K562 (cell line): ENCODE measurements around the gene PHF14. TPM values are rescaled to one million over a fixed set of nuclear protein-coding genes. Genes with fewer than 3 reads are reported as not detected.
A peak's percentile ranks its signal among the peaks of the same experiment; 100 is the strongest.

Experiments
- ATF6 ChIP-seq: sonication (generic); formaldehyde crosslinking; IDR thresholded peaks from 2 replicates; pipeline ENCODE4 v1.4.0; 2020; ENCODE audit warnings: mild to moderate bottlenecking, missing genetic modification reagents
- ATF7 ChIP-seq: fragments of 450-650 bp; IDR thresholded peaks from 2 replicates; pipeline ENCODE4 v1.7.1; 2014; ENCODE audit warnings: mild to moderate bottlenecking, moderate library complexity
- CEBPB ChIP-seq: fragments of 450-650 bp; IDR thresholded peaks from 2 replicates; pipeline ENCODE4 v1.6.1; 2016; ENCODE audit warnings: missing genetic modification characterization, missing compliant biosample characterization
- CHD1 ChIP-seq: fragments of 200-600 bp; sonication (generic); IDR thresholded peaks from one replicate; pipeline ENCODE4 v1.6.1; 2012; ENCODE audit warnings: mild to moderate bottlenecking, moderate library complexity, low read length, inconsistent platforms
- FOXO4 ChIP-seq: fragments of 450-650 bp; formaldehyde crosslinking; IDR thresholded peaks from 2 replicates; pipeline ENCODE4 v1.4.0; 2020; ENCODE audit warnings: mild to moderate bottlenecking, moderate library complexity
- HDAC3 ChIP-seq: fragments of 450-650 bp; IDR thresholded peaks from 2 replicates; pipeline ENCODE4 v1.6.1; 2018; ENCODE audit warnings: borderline replicate concordance, mild to moderate bottlenecking, moderate library complexity; ENCODE audit not compliant: partially characterized antibody
- HEY1 ChIP-seq: fragments of 250-450 bp; sonication (Bioruptor Pico); IDR thresholded peaks from 2 replicates; pipeline ENCODE4 v1.5.0; 2020; ENCODE audit warnings: mild to moderate bottlenecking, moderate library complexity, borderline replicate concordance
- MCM3 ChIP-seq: fragments of 450-650 bp; IDR thresholded peaks from 2 replicates; pipeline ENCODE4 v1.6.1; 2016
- MYBL2 ChIP-seq, 2 experiments: fragments of 450-650 bp in 1 of 2; sonication (generic) in 1 of 2; formaldehyde crosslinking in 1 of 2; IDR thresholded peaks; 2 replicates each; pipeline versions ENCODE4 v1.6.1 to v1.8.1; 2017 to 2022; ENCODE audit warnings: borderline replicate concordance in 1 of 2, inconsistent platforms in 1 of 2, low read depth in 1 of 2, mild to moderate bottlenecking in 1 of 2, missing genetic modification reagents in 1 of 2, moderate library complexity in 1 of 2
- NCOA6 ChIP-seq: fragments of 450-650 bp; IDR thresholded peaks from 2 replicates; pipeline ENCODE4 v1.6.1; 2017; ENCODE audit warnings: mild to moderate bottlenecking
- PCBP2 ChIP-seq: fragments of 200-400 bp; formaldehyde crosslinking; IDR thresholded peaks from 2 replicates; pipeline ENCODE4 v1.6.1; 2018; ENCODE audit warnings: low read length, low read depth, mild to moderate bottlenecking, moderate library complexity; ENCODE audit not compliant: poor library complexity, severe bottlenecking
- POLR2A ChIP-seq: fragments of 450-650 bp; conservative IDR thresholded peaks from 2 replicates; pipeline ENCODE4 v1.6.1; 2016
- PPARD ChIP-seq: fragments of 250-450 bp; sonication (Bioruptor Pico); IDR thresholded peaks from 2 replicates; pipeline ENCODE4 v1.8.0; 2022; ENCODE audit warnings: inconsistent platforms, mild to moderate bottlenecking, moderate library complexity
- RB1 ChIP-seq: fragments of 450-650 bp; IDR thresholded peaks from 2 replicates; pipeline ENCODE4 v1.6.1; 2017; ENCODE audit warnings: low read depth, mild to moderate bottlenecking
- TEAD1 ChIP-seq, 2 experiments: fragments of 450-650 bp in 1 of 2; sonication (generic) in 1 of 2; formaldehyde crosslinking; IDR thresholded peaks; 2 replicates each; pipeline versions ENCODE4 v1.4.0 to v1.8.0; 2020 to 2022; ENCODE audit warnings: mild to moderate bottlenecking in 2 of 2, missing genetic modification reagents in 1 of 2
- THRAP3 ChIP-seq: fragments of 450-650 bp; IDR thresholded peaks from 2 replicates; pipeline ENCODE4 v1.6.1; 2016; ENCODE audit warnings: mild to moderate bottlenecking, inconsistent platforms, borderline replicate concordance
- ZFP1 ChIP-seq: fragments of 450-650 bp; formaldehyde crosslinking; IDR thresholded peaks from 2 replicates; pipeline ENCODE4 v1.4.0; 2020; ENCODE audit warnings: mild to moderate bottlenecking, mixed read lengths
- ZNF175 ChIP-seq: fragments of 200-800 bp; sonication (Bioruptor generic); IDR thresholded peaks from 2 replicates; pipeline ENCODE4 v1.6.1; 2016; ENCODE audit warnings: low read depth, mild to moderate bottlenecking, missing genetic modification characterization, missing compliant biosample characterization
- ZZZ3 ChIP-seq: fragments of 450-650 bp; IDR thresholded peaks from 2 replicates; pipeline ENCODE4 v1.6.1; 2016; ENCODE audit warnings: antibody characterized with exemption, mild to moderate bottlenecking, moderate library complexity
- polyA plus RNA-seq, 8 experiments: library from polyadenylated mRNA; depleted of rRNA in 4 of 8; stranded (reverse) in 5 of 8; unstranded in 3 of 8; fragments of >200 nt; fragmentation: Nextera tagmentation in 2 of 8; fragmentation: Illumina TruSeq in 1 of 8; extraction: Ambion mirVana in 2 of 8; extraction: Trizol in 1 of 8; gene quantifications; 2 replicates each; pipeline versions ENCODE4 v1.2.1 to v1.2.3, GENCODE V29; 2011 to 2014; ENCODE audit warnings: inconsistent platforms in 1 of 8, missing spikeins in 1 of 8
- total RNA-seq, 7 experiments: library from RNA; depleted of rRNA in 6 of 7; stranded (reverse); fragments of >200 nt in 6 of 7; fragmentation: Illumina TruSeq in 2 of 7; extraction: Trizol in 2 of 7; gene quantifications; 2 replicates each; pipeline versions ENCODE4 v1.2.1 to v1.2.3, GENCODE V29; 2011 to 2021; ENCODE audit warnings: low replicate concordance in 1 of 7
- TF ChIP-seq, protein P1 (sequence below): sonication (generic); formaldehyde crosslinking; IDR thresholded peaks from 2 replicates; pipeline ENCODE4 v1.8.0; 2022; ENCODE audit warnings: missing genetic modification reagents, mild to moderate bottlenecking, borderline replicate concordance
- TF ChIP-seq, protein P2 (sequence below): fragments of 450-650 bp; formaldehyde crosslinking; IDR thresholded peaks from 2 replicates; pipeline ENCODE4 v1.4.0; 2022; ENCODE audit warnings: missing genetic modification characterization

The PHF14 gene
- total and polyA plus RNA-seq, 9 of the 15 experiments (the other 6 are each of a cell fraction or from before 2014, with no cell fraction given), result 27.5 to 67.6 (median 41.4) TPM

GRCh38 chr7:10973061-10973941, at the start of gene PHF14 (continued):
- TF ChIP-seq ZFP1 (CRISPR knock-in tag) (no peak), TEAD1 (CRISPR knock-in tag; IDR thresholded peaks at IDR 0.05) (peak; percentile 14 to 37; a peak in 2 of 4 replicates), ZZZ3 (no peak), NCOA6 (no peak), THRAP3 (no peak), HEY1 (no peak), ATF6 (CRISPR knock-in tag) (0 out of 2 replicates have a peak, but pooled peaks have one; percentile 16), PCBP2 (no peak), MCM3 (no peak), ZNF175 (CRISPR knock-in tag) (0 out of 2 replicates have a peak, but pooled peaks have one; percentile 20), PPARD (CRISPR knock-in tag) (no peak), FOXO4 (CRISPR knock-in tag) (no peak), MYBL2 (IDR thresholded peaks at IDR 0.05; ENCODE audit: low read depth) (peak; percentile 24; the same call in 1 of the 2 replicates), MYBL2 (CRISPR knock-in tag; IDR thresholded peaks at IDR 0.05; ENCODE audit: borderline replicate concordance) (no peak), POLR2A (peak; percentile 90), CHD1 (peak; percentile 51), HDAC3 (no peak), CEBPB (tag) (peak; percentile 42), ATF7 (peak; percentile 93), RB1 (peak; percentile 13; the same call in 1 of the 2 replicates)
- TF ChIP-seq, protein P1, sequence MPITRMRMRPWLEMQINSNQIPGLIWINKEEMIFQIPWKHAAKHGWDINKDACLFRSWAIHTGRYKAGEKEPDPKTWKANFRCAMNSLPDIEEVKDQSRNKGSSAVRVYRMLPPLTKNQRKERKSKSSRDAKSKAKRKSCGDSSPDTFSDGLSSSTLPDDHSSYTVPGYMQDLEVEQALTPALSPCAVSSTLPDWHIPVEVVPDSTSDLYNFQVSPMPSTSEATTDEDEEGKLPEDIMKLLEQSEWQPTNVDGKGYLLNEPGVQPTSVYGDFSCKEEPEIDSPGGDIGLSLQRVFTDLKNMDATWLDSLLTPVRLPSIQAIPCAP (CRISPR knock-in tag), result no peak
- TF ChIP-seq, protein P2, sequence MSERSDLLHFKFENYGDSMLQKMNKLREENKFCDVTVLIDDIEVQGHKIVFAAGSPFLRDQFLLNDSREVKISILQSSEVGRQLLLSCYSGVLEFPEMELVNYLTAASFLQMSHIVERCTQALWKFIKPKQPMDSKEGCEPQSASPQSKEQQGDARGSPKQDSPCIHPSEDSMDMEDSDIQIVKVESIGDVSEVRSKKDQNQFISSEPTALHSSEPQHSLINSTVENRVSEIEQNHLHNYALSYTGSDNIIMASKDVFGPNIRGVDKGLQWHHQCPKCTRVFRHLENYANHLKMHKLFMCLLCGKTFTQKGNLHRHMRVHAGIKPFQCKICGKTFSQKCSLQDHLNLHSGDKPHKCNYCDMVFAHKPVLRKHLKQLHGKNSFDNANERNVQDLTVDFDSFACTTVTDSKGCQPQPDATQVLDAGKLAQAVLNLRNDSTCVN (CRISPR knock-in tag), result no peak
